ENCODE results near the gene SGPP2.
"Not testable (repeated sequence)": the region's sequence is repeated elsewhere in the genome, so short reads cannot be mapped to it uniquely, and the experiment has no call there.

The SGPP2 gene

GRCh38 chr2:222532315-222532714 is 108.0 kb downstream of the SGPP2 start:
- no peak for DNase-seq

- DNase-seq: no peak
Observed at GRCh38 chr2:222535477-222535876, 111.1 kb downstream of the SGPP2 start.

GRCh38 chr2:222538535-222538934 is 114.2 kb downstream of the SGPP2 start:
- no peak for DNase-seq

DNA sequence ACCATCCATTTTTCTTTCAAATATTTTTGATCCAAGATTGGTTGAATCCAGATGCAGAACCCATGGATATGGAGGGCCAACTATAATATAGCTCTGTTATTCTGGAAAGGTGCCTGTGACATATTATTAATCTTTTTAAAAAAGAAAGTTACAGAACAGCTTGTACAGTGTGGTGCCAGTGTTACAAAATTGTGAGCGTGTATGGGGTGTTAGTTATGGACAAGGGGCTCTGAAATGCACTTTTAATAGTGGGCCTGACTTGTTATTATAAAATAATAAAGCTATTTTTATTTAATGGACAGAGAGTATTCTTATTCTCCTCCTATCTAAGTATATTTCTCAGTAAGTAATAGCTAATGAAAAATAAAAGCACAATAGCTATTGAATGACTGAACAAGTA is 120.3 kb downstream of the SGPP2 start:
- DNase-seq: no peak

- no peak for DNase-seq
Observed at GRCh38 chr2:222545823-222546795, 121.8 kb downstream of the SGPP2 start.

DNA sequence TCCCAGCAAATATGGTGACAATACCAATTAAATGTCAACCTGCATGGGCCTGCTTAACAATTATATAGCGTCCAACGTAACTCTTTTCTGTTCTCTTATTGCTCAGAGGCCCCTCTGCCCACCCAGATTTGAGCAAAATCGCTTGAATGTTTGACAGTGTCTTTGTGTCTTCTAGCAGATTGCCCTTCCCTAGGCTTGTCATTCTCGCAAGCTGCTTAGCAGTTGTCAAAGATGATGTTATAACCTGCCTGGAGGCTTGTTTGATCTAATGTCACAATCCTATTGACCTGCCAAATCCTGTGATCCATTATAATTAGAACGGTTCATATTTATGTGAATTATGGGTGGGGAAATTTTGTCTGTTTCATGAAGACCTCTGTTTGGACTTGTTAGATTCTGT is 122.7 kb downstream of the SGPP2 start:
- no peak for DNase-seq

DNA sequence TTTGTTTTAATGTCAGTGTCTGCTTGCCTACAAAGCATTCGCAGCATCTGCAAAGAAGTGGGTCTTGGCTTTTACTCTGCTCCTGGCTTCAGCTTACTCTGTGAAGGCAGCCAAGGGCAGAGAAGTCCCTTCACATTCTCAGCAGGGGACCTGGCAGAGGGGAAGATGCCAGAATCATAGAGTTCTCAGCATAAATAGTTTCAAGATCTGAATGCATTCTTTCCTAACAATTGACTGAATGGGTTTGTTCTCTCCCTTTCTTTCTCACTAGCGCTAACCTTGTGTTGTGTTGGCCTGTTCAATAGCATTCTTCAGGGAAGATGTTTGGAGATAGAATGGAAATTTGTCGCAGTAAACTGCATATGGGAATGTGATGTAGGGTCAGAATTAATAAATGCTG is 124.6 kb downstream of the SGPP2 start:
- DNase-seq: no peak

GRCh38 chr2:222554517-222554916 is 130.2 kb downstream of the SGPP2 start:
- no peak for DNase-seq

DNA sequence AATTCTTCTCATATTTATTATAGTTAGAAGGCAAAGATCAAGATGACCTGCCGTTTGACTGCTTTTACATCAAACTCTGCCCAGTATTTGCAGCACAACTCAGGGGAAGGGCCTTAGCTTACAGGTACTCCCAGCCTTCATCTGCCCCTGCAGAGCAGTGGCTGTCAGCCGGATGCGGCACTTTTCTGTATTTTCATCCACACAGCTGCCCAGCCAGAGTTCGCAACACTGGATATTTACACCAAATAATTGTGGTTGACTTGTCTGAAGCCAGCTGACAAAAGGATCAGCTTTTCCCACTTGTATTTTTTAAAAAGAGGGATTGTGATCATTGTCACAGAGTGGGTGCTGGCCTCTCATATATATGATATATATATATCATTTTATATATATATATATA is 136.8 kb downstream of the SGPP2 start:
- no peak for DNase-seq

GRCh38 chr2:222561817-222562645 is 137.7 kb downstream of the SGPP2 start:
- peak; percentile 26 for DNase-seq

- DNase-seq: no peak
Observed at GRCh38 chr2:222563106-222563718, 138.9 kb downstream of the SGPP2 start.

DNA sequence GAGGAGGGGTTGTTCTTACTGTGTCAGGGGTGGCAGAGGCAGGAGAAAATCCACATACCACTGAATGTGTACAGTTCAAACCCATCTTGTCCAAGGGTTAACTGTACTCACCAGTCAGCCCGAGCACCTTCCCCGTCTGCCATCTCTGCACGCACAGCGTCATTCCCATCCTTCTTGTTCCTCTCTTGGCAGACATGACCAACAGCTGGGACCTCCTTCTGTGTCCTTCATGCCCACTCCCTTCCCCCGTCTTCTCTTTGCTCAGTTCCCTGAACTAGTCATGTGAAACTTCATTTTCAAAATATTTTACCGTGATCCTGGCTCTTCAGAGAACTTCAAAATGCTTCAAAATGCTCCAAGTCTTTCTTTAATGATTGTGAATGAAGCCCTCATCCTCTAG is 139.6 kb downstream of the SGPP2 start:
- no peak for DNase-seq

DNA sequence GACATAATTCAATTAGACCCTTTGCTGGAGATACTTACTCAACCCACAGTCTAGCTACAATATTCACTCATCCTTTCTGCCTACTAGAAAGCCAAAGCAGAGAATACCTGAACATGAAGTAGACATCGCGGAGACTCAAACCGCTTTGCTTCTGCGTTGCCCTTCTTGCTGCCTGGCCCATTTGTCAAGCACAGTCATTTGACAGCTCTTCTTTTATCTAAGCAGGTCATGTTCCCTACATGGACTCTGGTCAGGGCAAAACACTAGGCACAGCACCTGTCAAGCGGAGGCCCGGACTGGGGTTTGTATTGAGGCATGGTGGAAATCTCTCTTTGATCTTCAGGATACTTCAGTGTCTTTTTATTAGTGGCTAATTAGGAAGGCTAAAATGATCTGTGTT is 141.9 kb downstream of the SGPP2 start:
- no peak for DNase-seq

DNA sequence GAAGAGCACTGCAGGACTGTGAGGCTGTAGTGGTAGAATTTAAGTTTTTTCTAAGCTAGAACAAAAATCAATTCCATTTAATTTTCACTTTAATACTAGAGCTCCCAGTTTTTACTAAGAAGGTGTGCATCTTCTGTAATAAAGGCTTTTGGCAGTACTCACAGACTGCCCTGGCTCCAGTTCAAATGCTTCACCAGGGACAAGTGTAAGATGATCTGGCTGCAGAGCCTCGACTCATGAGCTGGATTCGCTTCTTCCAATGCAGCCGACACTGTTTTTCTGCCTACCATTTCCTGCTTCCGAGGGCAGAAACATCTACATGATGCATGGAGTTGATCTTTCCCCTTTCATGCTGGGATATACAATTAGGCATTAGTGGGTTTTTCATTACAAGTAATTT is 144.5 kb downstream of the SGPP2 start:
- no peak for DNase-seq

DNA sequence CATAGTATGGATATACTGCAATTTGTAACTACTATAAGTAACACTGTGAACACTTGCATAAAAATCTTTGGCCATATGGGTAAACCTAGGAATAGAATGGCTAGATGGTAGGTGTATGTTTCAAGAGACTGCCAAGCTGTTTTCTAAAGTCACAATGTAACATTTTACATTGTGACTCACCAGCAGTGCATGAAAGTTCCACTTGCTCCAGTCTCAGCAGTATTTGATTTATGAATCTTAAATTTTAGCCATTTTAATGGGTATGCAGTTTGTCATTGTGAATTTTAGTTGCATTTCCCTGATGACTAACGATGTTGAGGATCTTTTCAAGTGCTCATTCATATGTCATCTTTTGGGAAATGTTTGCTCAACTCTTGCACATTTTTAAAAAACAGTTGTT is 145.5 kb downstream of the SGPP2 start:
- no peak for DNase-seq

DNA sequence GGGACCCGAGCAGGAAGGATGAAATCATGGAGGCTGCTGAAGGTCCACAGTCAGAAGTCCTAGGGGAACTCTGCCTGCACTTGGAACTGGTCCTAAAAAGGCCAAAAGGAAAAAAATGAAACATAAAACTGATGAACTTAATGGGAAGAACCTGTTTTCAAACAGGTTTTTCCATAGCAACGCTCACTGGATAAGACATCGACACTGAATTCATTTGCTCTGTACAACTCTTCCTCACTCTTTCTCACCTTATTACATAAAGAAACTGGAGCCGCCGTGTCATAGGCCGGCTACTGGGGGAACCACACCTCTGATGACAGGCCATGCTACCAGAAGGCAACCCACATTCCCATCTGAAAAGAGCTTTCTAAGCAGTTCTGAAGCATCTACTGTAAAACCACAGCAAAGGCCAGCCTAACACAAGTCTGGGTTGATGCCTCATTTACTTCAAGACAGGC is 147.9 kb downstream of the SGPP2 start:
- peak; percentile 18 for DNase-seq

DNA sequence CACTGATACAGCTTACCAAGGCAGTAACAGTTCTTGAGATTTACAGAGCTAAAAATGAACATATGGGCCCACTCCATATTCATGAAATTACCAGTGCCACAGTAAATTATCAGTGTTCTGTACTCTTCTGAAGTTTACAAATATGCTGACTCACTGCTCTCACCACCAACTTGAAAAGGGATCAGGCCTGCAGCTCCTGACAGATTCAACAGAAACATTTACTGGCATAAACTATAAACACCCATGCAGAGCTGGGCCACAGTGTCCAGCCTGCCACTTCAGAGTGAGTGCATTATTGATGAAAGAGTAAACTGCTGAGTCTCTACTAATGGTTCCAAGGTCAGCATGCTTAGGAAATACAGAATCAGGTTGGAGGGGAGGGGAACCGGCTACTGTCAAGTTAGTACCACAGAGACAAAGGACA is 148.4 kb downstream of the SGPP2 start:
- DNase-seq: no peak

DNA sequence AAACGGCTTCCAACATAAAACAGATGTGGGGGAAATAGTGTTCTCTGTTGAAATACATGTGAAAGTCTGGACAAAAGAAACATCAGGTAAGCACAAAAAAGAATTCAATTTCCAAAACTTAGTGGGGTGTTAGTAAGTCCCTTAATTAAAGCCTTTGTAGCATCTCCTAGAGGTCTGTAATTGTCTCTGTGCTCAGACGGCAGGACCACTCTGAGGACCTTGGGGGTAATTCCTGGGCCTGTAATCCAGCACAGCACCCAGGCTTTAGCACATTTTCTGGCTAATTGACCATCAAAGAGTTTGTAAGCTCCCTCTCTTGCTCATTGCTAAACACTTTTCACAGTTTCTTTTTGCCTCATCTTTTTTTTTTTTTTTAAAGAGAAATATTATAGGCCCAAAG is 151.3 kb downstream of the SGPP2 start:
- no peak for DNase-seq

GRCh38 chr2:222576171-222577081 is 152.1 kb downstream of the SGPP2 start:
- no peak for DNase-seq

- DNase-seq: no peak
Observed at GRCh38 chr2:222577341-222577740, 153.0 kb downstream of the SGPP2 start.

GRCh38 chr2:222582928-222583327 is 158.6 kb downstream of the SGPP2 start:
- no peak for DNase-seq

GRCh38 chr2:222584589-222584988 is 160.2 kb downstream of the SGPP2 start:
- DNase-seq: not testable (repeated sequence)
